Endometrial microvascular endothelial cells (primary cell): ENCODE data around the gene SLC35G2. TPM values are rescaled to one million over a fixed set of nuclear protein-coding genes. Genes with fewer than 3 reads are reported as not detected.
"Not testable (repeated sequence)": the region's sequence is repeated elsewhere in the genome, so short reads cannot be mapped to it uniquely, and the experiment has no call there.

Source experiments
- in situ Hi-C: cut with HindIII; loops from 2 replicates; pipeline ENCODE4 v1.10.0; 2017; ENCODE audit warnings: low sequenced_read_pairs, low pct_unique_long_range_greater_than_20kb; ENCODE audit errors: inconsistent ontology term
- total RNA-seq: library from RNA; depleted of rRNA; stranded (reverse); fragments of >200 nt; gene quantifications from one replicate; pipeline ENCODE4 v1.2.3, GENCODE V29; 2015; ENCODE audit errors: inconsistent ontology term

Gene SLC35G2
- 18.2 TPM for total RNA-seq

- in situ Hi-C loops, result no loop called here
These were observed at the start of gene SLC35G2 for GRCh38 chr3:136818769-136819391. SLC35G2 (plus strand) TSS chr3:136819126; CDS start chr3:136854461, 35,335 bp downstream.

- in situ Hi-C loops, result loop anchor here (25.0 kb wide), 1 partner anchor 215 kb away; no protein-coding TSS in a partner anchor
These were observed 46.2 kb upstream of the SLC35G2 start for GRCh38 chr3:136772709-136773108.

GRCh38 chr3:136778865-136779264, 40.1 kb upstream of the SLC35G2 start:
- in situ Hi-C loops, result no loop called here

GRCh38 chr3:136780741-136781140, 38.2 kb upstream of the SLC35G2 start:
- in situ Hi-C loops, result no loop called here

- in situ Hi-C loops, result no loop called here
These were observed 35.2 kb upstream of the SLC35G2 start for GRCh38 chr3:136783708-136784191.

- in situ Hi-C loops, result no loop called here
These were observed 31.6 kb upstream of the SLC35G2 start for GRCh38 chr3:136787349-136787748.

- in situ Hi-C loops, result no loop called here
These were observed 30.8 kb upstream of the SLC35G2 start for GRCh38 chr3:136788154-136788553.

GRCh38 chr3:136789976-136790375, 28.9 kb upstream of the SLC35G2 start:
- in situ Hi-C loops, result no loop called here

- in situ Hi-C loops, result no loop called here
These were observed 28.1 kb upstream of the SLC35G2 start for GRCh38 chr3:136790786-136791185.

GRCh38 chr3:136792556-136793330, 26.2 kb upstream of the SLC35G2 start:
- in situ Hi-C loops, result no loop called here

- in situ Hi-C loops, result not testable (repeated sequence)
These were observed 17.8 kb upstream of the SLC35G2 start for GRCh38 chr3:136801146-136801545.

- in situ Hi-C loops, result no loop called here
These were observed 16.4 kb upstream of the SLC35G2 start for GRCh38 chr3:136802481-136802996.

- in situ Hi-C loops, result no loop called here
These were observed 14.8 kb upstream of the SLC35G2 start for GRCh38 chr3:136804141-136804540.

GRCh38 chr3:136804813-136805212, 14.1 kb upstream of the SLC35G2 start:
- in situ Hi-C loops, result no loop called here

GRCh38 chr3:136805795-136806194, 13.1 kb upstream of the SLC35G2 start:
- in situ Hi-C loops, result no loop called here

- in situ Hi-C loops, result no loop called here
These were observed 7.2 kb upstream of the SLC35G2 start for GRCh38 chr3:136811701-136812100.

GRCh38 chr3:136817448-136817847, 1.5 kb upstream of the SLC35G2 start:
- in situ Hi-C loops, result no loop called here

- in situ Hi-C loops, result no loop called here
These were observed 646 bp upstream of the SLC35G2 start for GRCh38 chr3:136818191-136818768.

GRCh38 chr3:136819392-136819730, 435 bp downstream of the SLC35G2 start:
- in situ Hi-C loops, result no loop called here
